ENCODE measurements around the gene PEMT.

DNA sequence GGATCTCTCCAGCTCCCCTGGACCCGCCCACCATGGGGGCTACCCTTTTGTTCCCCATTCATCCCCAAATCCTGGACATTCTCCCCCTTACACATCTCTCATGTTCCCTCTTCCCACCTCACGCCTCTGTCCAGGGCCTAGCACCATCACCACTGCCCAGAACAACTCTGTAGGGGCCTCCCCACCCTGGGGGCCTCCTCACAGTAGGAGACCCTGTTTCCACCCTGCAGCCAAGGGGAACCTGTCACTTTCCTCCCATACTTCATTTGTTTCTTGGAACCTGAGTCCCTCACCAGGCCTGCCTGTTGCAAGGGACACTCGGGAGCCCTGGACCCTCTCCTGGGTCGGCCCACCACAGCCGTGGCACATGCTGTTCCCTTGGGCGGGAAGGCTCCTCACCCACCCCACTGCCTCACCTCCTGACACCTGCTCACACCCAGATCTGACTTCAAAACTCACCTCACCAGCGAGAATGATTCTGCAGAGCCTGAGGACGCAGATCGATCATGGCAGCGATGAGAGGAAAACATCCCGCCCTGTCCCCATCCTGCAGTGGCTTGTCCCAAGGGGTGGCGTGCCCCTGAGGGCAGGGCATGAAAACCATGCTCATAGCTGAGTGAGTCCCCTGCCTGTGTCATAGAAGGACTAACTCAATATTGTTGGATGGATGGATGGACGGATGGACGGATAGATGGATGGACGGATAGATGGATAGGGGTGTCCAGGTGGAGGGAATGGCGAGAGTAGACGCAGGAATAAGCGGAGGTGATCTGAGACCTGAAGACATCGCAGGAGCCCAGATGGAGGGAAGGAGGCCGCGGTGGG, 88.6 kb downstream of the PEMT start:
- TF ChIP-seq, protein P1, sequence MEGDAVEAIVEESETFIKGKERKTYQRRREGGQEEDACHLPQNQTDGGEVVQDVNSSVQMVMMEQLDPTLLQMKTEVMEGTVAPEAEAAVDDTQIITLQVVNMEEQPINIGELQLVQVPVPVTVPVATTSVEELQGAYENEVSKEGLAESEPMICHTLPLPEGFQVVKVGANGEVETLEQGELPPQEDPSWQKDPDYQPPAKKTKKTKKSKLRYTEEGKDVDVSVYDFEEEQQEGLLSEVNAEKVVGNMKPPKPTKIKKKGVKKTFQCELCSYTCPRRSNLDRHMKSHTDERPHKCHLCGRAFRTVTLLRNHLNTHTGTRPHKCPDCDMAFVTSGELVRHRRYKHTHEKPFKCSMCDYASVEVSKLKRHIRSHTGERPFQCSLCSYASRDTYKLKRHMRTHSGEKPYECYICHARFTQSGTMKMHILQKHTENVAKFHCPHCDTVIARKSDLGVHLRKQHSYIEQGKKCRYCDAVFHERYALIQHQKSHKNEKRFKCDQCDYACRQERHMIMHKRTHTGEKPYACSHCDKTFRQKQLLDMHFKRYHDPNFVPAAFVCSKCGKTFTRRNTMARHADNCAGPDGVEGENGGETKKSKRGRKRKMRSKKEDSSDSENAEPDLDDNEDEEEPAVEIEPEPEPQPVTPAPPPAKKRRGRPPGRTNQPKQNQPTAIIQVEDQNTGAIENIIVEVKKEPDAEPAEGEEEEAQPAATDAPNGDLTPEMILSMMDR (IDR thresholded peaks at IDR 0.05 in 8 of 11, conservative IDR thresholded peaks at IDR 0.05 in 3 of 11): no peak
- no peak for TF ChIP-seq POLR2AphosphoS5 (IDR thresholded peaks at IDR 0.05)
